HepG2 (cell line): ENCODE measurements around the gene BASP1. TPM values are rescaled to one million over a fixed set of nuclear protein-coding genes. Genes with fewer than 3 reads are reported as not detected.

Experiments used
- ATAC-seq: fragments of 200-7000 bp; cut with Tn5 transposase; 3 replicates; pipeline ENCODE4 v1.9.1; 2020; ENCODE audit warnings: mild to moderate bottlenecking, moderate library complexity
- BruUV-seq: library from RNA; stranded (reverse); fragments of 400-500 nt; replicated peaks from 2 replicates; lab custom pipeline; 2021; lab: Mats Ljungman, UMichigan
- CTCF ChIA-PET: fragments of 300-600 bp; formaldehyde crosslinking; extraction: SDS; loops from one replicate; lab custom pipeline; 2021; ENCODE audit warnings: low total read pairs, inconsistent platforms, low intra/inter-chr PET ratio; lab: Yijun Ruan, JAX
- POLR2A ChIA-PET: fragments of 350-600 bp; sonication (Branson Sonifier 250); formaldehyde crosslinking; loops from one replicate; lab custom pipeline; 2020; ENCODE audit warnings: antibody characterized with exemption, inconsistent platforms; lab: Yijun Ruan, JAX
- DNase-seq: peaks from one replicate; pipeline ENCODE4 v3.0.0-alpha.2; 2015; ENCODE audit warnings: low spot score
- FAIRE-seq: peaks from 3 replicates; lab custom pipeline; 2011; peaks lifted over from hg19 to GRCh38; lab: Jason Lieb, UNC
- H2AFZ ChIP-seq: one replicate; pipeline ENCODE4 v1.6.1; 2011; ENCODE audit warnings: low read length, inconsistent platforms
- H3K27ac ChIP-seq: fragments of 300-600 bp; 3 replicates; pipeline ENCODE4 v1.8.0; 2011; ENCODE audit warnings: mixed run types, mild to moderate bottlenecking, mixed read lengths, low read length, inconsistent platforms; ENCODE audit not compliant: insufficient read depth; ENCODE audit errors: extremely low read length
- H3K27me3 ChIP-seq, 2 experiments: fragments of 200-600 bp in 1 of 2; 2 replicates in 1 of 2; 3 replicates in 1 of 2; pipeline versions ENCODE4 v1.6.0 to v1.8.0; 2011; ENCODE audit warnings: low read length in 2 of 2, mild to moderate bottlenecking in 2 of 2, moderate library complexity in 2 of 2, inconsistent platforms in 1 of 2; ENCODE audit not compliant: insufficient read depth in 2 of 2, control insufficient read depth in 1 of 2
- H3K36me3 ChIP-seq, 2 experiments: fragments of 200-600 bp in 1 of 2; replicated peaks in 1 of 2; 2 replicates in 1 of 2; 3 replicates in 1 of 2; pipeline versions ENCODE4 v1.5.1 to v1.8.0; 2011; ENCODE audit warnings: low read length in 2 of 2, inconsistent platforms in 1 of 2; ENCODE audit not compliant: insufficient read depth in 2 of 2, control insufficient read depth in 1 of 2
- H3K4me1 ChIP-seq: 2 replicates; pipeline ENCODE4 v1.5.1; 2012; ENCODE audit warnings: low read length, inconsistent platforms; ENCODE audit not compliant: insufficient read depth
- H3K4me2 ChIP-seq: 2 replicates; pipeline ENCODE4 v1.6.0; 2011; ENCODE audit warnings: low read depth, low read length, inconsistent platforms
- H3K4me3 ChIP-seq, 3 experiments: fragments of 200-600 bp in 1 of 3; sonication (generic), shearing (Covaris generic) in 1 of 3; replicated peaks in 1 of 3; 2 replicates each; pipeline ENCODE4 v1.5.1; 2011 to 2016; ENCODE audit warnings: low read length in 3 of 3, inconsistent platforms in 2 of 3, low read depth in 2 of 3, mild to moderate bottlenecking in 2 of 3, control low read depth in 1 of 3, mixed read lengths in 1 of 3; ENCODE audit not compliant: insufficient read depth in 1 of 3
- H3K79me2 ChIP-seq: one replicate; pipeline ENCODE4 v1.6.1; 2011; ENCODE audit warnings: low read length, inconsistent platforms; ENCODE audit not compliant: insufficient read depth
- H3K9ac ChIP-seq: 2 replicates; pipeline ENCODE4 v1.6.0; 2011; ENCODE audit warnings: mild to moderate bottlenecking, low read depth, low read length, inconsistent platforms; ENCODE audit not compliant: insufficient read depth
- H3K9me3 ChIP-seq: 2 replicates; pipeline ENCODE4 v1.5.1; 2012; ENCODE audit warnings: mild to moderate bottlenecking, low read length
- H4K20me1 ChIP-seq: 2 replicates; pipeline ENCODE4 v1.6.0; 2011; ENCODE audit warnings: inconsistent platforms, mild to moderate bottlenecking, low read length, moderate library complexity; ENCODE audit not compliant: insufficient read depth
- HNRNPK ChIP-seq: fragments of 200-400 bp; formaldehyde crosslinking; IDR thresholded peaks from 2 replicates; pipeline ENCODE4 v1.6.1; 2018; ENCODE audit warnings: low read length, low read depth, moderate library complexity, mild to moderate bottlenecking; ENCODE audit not compliant: poor library complexity, severe bottlenecking
- HNRNPUL1 ChIP-seq: fragments of 200-400 bp; formaldehyde crosslinking; IDR thresholded peaks from 2 replicates; pipeline ENCODE4 v1.6.1; 2017; ENCODE audit warnings: low read depth, mild to moderate bottlenecking, low read length, moderate library complexity
- IKZF1 ChIP-seq: fragments of 450-650 bp; IDR thresholded peaks from 2 replicates; pipeline ENCODE4 v1.7.1; 2016
- LBX2 ChIP-seq: sonication (generic); formaldehyde crosslinking; IDR thresholded peaks from 2 replicates; pipeline ENCODE4 v1.5.0; 2020; ENCODE audit warnings: missing genetic modification reagents, mild to moderate bottlenecking, borderline replicate concordance
- POGK ChIP-seq: sonication (generic); formaldehyde crosslinking; conservative IDR thresholded peaks from 2 replicates; pipeline ENCODE4 v1.8.0; 2022; ENCODE audit warnings: mild to moderate bottlenecking, moderate library complexity, missing genetic modification reagents
- SSRP1 ChIP-seq: IDR thresholded peaks from 2 replicates; pipeline ENCODE4 v1.6.1; 2016; ENCODE audit warnings: control low read depth
- ZEB1 ChIP-seq: IDR thresholded peaks from 2 replicates; pipeline ENCODE4 v1.6.1; 2012; ENCODE audit warnings: mild to moderate bottlenecking, low read depth, inconsistent platforms; ENCODE audit not compliant: insufficient replicate concordance
- ZNF318 ChIP-seq: sonication (generic); formaldehyde crosslinking; IDR thresholded peaks from 2 replicates; pipeline ENCODE4 v1.4.0; 2020; ENCODE audit warnings: mild to moderate bottlenecking, missing genetic modification reagents
- ZNF549 ChIP-seq: sonication (generic); formaldehyde crosslinking; IDR thresholded peaks from 2 replicates; pipeline ENCODE4 v1.5.0; 2020; ENCODE audit warnings: missing genetic modification reagents
- ZNF550 ChIP-seq: sonication (generic); formaldehyde crosslinking; IDR thresholded peaks from 2 replicates; pipeline ENCODE4 v1.4.0; 2020; ENCODE audit warnings: mild to moderate bottlenecking, missing genetic modification reagents, borderline replicate concordance
- ZNF556 ChIP-seq: sonication (generic); formaldehyde crosslinking; IDR thresholded peaks from 2 replicates; pipeline ENCODE4 v1.4.0; 2020; ENCODE audit warnings: mild to moderate bottlenecking, missing genetic modification reagents, borderline replicate concordance
- ZNF597 ChIP-seq: sonication (generic); formaldehyde crosslinking; IDR thresholded peaks from 2 replicates; pipeline ENCODE4 v1.5.0; 2020; ENCODE audit warnings: missing genetic modification reagents
- ZNF746 ChIP-seq: sonication (generic); formaldehyde crosslinking; IDR thresholded peaks from 2 replicates; pipeline ENCODE4 v1.8.0; 2022; ENCODE audit warnings: mild to moderate bottlenecking, missing genetic modification reagents
- WGBS: methylation state at CpG from one replicate; pipeline ENCODE4 v1.1.6; 2017; ENCODE audit warnings: low lambda C conversion rate; 5-methylcytosine and 5-hydroxymethylcytosine counted together
- in situ Hi-C: cut with HindIII; loops from 2 replicates; pipeline ENCODE4 v1.10.0; 2017; ENCODE audit warnings: low pct_unique_long_range_greater_than_20kb; ENCODE audit not compliant: extremely low pct_ligation_motif_present
- intact Hi-C: fragments of 100-400 bp; cut with micrococcal nuclease; formaldehyde crosslinking; loops from one replicate; pipeline ENCODE4 v1.10.0; 2022; ENCODE audit not compliant: unreplicated experiment
- polyA plus RNA-seq, 8 experiments: library from polyadenylated mRNA; depleted of rRNA in 3 of 8; stranded (reverse) in 7 of 8; unstranded in 1 of 8; fragments of >200 nt; fragmentation: Illumina TruSeq in 4 of 8; extraction: Trizol in 4 of 8; gene quantifications; 2 replicates each; pipeline versions ENCODE4 v1.2.1 to v1.2.3, GENCODE V29; 2011 to 2016; ENCODE audit warnings: low read depth in 4 of 8, missing spikeins in 1 of 8, mixed read lengths in 1 of 8; ENCODE audit not compliant: insufficient read depth in 1 of 8
- total RNA-seq, 5 experiments: library from RNA; depleted of rRNA; stranded (reverse); fragments of >200 nt; fragmentation: Illumina TruSeq; extraction: Trizol; gene quantifications; 2 replicates each; pipeline ENCODE4 v1.2.3, GENCODE V29; 2016; ENCODE audit warnings: low read depth in 1 of 5

Gene BASP1
- total and polyA plus RNA-seq, 2 of the 13 experiments (the other 11 are each of a cell fraction or from before 2014, with no cell fraction given), result 0.04 TPM; not detected in 1

- DNase-seq, result no peak
- no peak for TF ChIP-seq SSRP1
- no peak for TF ChIP-seq ZNF746
- TF ChIP-seq ZNF318 (CRISPR knock-in tag), result no peak
- TF ChIP-seq ZNF597 (CRISPR knock-in tag), result no peak
- no peak for TF ChIP-seq HNRNPK
- TF ChIP-seq LBX2 (CRISPR knock-in tag), result no peak
- TF ChIP-seq ZNF549, result no peak
- no peak for TF ChIP-seq IKZF1
- TF ChIP-seq ZNF556 (CRISPR knock-in tag), result no peak
- TF ChIP-seq ZEB1, result no peak
- no peak for TF ChIP-seq ZNF550
- TF ChIP-seq HNRNPUL1, result no peak
- no peak for TF ChIP-seq POGK (CRISPR knock-in tag)
- no peak overlapping the region for H2AFZ ChIP-seq
- H4K20me1 ChIP-seq, result no peaks in the 10 kb centered on the region
- FAIRE-seq, result no peak
- H3K36me3 ChIP-seq, result no peaks in the 10 kb centered on the region
- H3K27ac ChIP-seq, result no peak overlapping the region
- WGBS, result 8% methylated on average over 3 of the region's 3 CpGs
- BruUV-seq, result no TSS peak
- intact Hi-C loops (no loop called here), in situ Hi-C loops (no loop called here)
- no peak overlapping the region for H3K9ac ChIP-seq
- no peaks in the 10 kb centered on the region for H3K9me3 ChIP-seq
- H3K4me1 ChIP-seq, result no peaks in the 10 kb centered on the region
- no peak overlapping the region for H3K4me3 ChIP-seq
- ATAC-seq, result no peak
- no peaks in the 10 kb centered on the region; a peak in 1 of 5 replicates for H3K27me3 ChIP-seq
- POLR2A ChIA-PET, result no interaction called here
- no peaks in the 10 kb centered on the region for H3K79me2 ChIP-seq
- CTCF ChIA-PET, result no interaction called here
- no peak overlapping the region for H3K4me2 ChIP-seq
Observed at GRCh38 chr5:17302106-17302505, 84.7 kb downstream of the BASP1 start.
